GM12878 (cell line): ENCODE measurements around the gene CCBE1. TPM values are rescaled to one million over a fixed set of nuclear protein-coding genes. Genes with fewer than 3 reads are reported as not detected.

Experiments
- ATAC-seq: fragments of 200-7000 bp; cut with Tn5 transposase; 3 replicates; pipeline ENCODE4 v1.9.1; 2020; ENCODE audit warnings: mild to moderate bottlenecking, moderate library complexity
- BruUV-seq: library from RNA; stranded (reverse); fragments of 400-500 nt; replicated peaks from 2 replicates; lab custom pipeline; 2021; lab: Mats Ljungman, UMichigan
- CTCF ChIA-PET: fragments of 300-600 bp; sonication (Branson Sonifier 250); formaldehyde crosslinking; extraction: SDS; loops from one replicate; lab custom pipeline; 2021; ENCODE audit warnings: inconsistent platforms; lab: Yijun Ruan, JAX
- POLR2A ChIA-PET: fragments of 350-600 bp; formaldehyde crosslinking; extraction: SDS; loops from one replicate; lab custom pipeline; 2021; ENCODE audit warnings: inconsistent platforms; lab: Charles Lee
- RAD21 ChIA-PET: fragments of 300-600 bp; sonication (Branson Sonifier 250); formaldehyde crosslinking; loops from one replicate; lab custom pipeline; 2023; ENCODE audit warnings: antibody characterized with exemption; ENCODE audit not compliant: unreplicated experiment; lab: Charles Lee
- SMC1A ChIA-PET: fragments of 300-600 bp; sonication (Branson Sonifier 250); formaldehyde crosslinking; loops from one replicate; lab custom pipeline; 2023; ENCODE audit not compliant: unreplicated experiment, uncharacterized antibody; lab: Charles Lee
- DNase-seq: peaks from one replicate; pipeline ENCODE4 v3.0.0-alpha.2; 2011; ENCODE audit warnings: low read depth, low spot score
- FAIRE-seq: peaks from 3 replicates; lab custom pipeline; 2011; peaks lifted over from hg19 to GRCh38; lab: Jason Lieb, UNC
- H2AFZ ChIP-seq: 2 replicates; pipeline ENCODE4 v1.6.0; 2011; ENCODE audit warnings: low read depth, low read length, control low read depth; ENCODE audit not compliant: control insufficient read depth
- H3K27ac ChIP-seq: 2 replicates; pipeline ENCODE4 v1.5.1; 2011; ENCODE audit warnings: control low read depth; ENCODE audit not compliant: control insufficient read depth, insufficient read depth
- H3K27me3 ChIP-seq, 2 experiments: replicated peaks in 1 of 2; 2 replicates each; pipeline versions ENCODE4 v1.6.0 to v1.6.1; 2011; ENCODE audit warnings: low read length in 1 of 2; ENCODE audit not compliant: control insufficient read depth in 2 of 2, insufficient read depth in 2 of 2
- H3K36me3 ChIP-seq, 2 experiments: 2 replicates each; pipeline ENCODE4 v1.5.1; 2011; ENCODE audit warnings: low read length in 1 of 2; ENCODE audit not compliant: control insufficient read depth in 2 of 2, insufficient read depth in 2 of 2
- H3K4me1 ChIP-seq: 2 replicates; pipeline ENCODE4 v1.6.1; 2011; ENCODE audit warnings: mild to moderate bottlenecking, low read length, moderate library complexity, mixed read lengths; ENCODE audit not compliant: control insufficient read depth, insufficient read depth
- H3K4me2 ChIP-seq: 2 replicates; pipeline ENCODE4 v1.6.0; 2011; ENCODE audit warnings: control low read depth; ENCODE audit not compliant: control insufficient read depth, insufficient read depth
- H3K4me3 ChIP-seq: fragments of 200-600 bp; sonication (generic); 2 replicates; pipeline ENCODE4 v1.5.1; 2016
- H3K79me2 ChIP-seq: 2 replicates; pipeline ENCODE4 v1.6.0; 2011; ENCODE audit warnings: low read length; ENCODE audit not compliant: control insufficient read depth, insufficient read depth
- H3K9ac ChIP-seq: 2 replicates; pipeline ENCODE4 v1.8.0; 2011; ENCODE audit warnings: low read length, control low read depth, mixed read lengths; ENCODE audit not compliant: control insufficient read depth, insufficient read depth
- H3K9me3 ChIP-seq: replicated peaks from 3 replicates; pipeline ENCODE4 v1.5.1; 2011; ENCODE audit warnings: mild to moderate bottlenecking, low read length; ENCODE audit not compliant: control insufficient read depth, insufficient read depth
- H4K20me1 ChIP-seq: 2 replicates; pipeline ENCODE4 v1.6.0; 2011; ENCODE audit not compliant: control insufficient read depth, insufficient read depth
- GATAD2B ChIP-seq: fragments of 450-650 bp; conservative IDR thresholded peaks from 2 replicates; pipeline ENCODE4 v1.6.1; 2017; ENCODE audit warnings: low read depth, mild to moderate bottlenecking, moderate library complexity
- HDGF ChIP-seq: fragments of 450-650 bp; IDR thresholded peaks from 2 replicates; pipeline ENCODE4 v1.6.1; 2016; ENCODE audit warnings: antibody characterized with exemption
- NFXL1 ChIP-seq: fragments of 450-650 bp; IDR thresholded peaks from 2 replicates; pipeline ENCODE4 v1.6.1; 2017; ENCODE audit warnings: antibody characterized with exemption, mild to moderate bottlenecking, borderline replicate concordance
- NFYB ChIP-seq: IDR thresholded peaks from 2 replicates; pipeline ENCODE4 v1.6.1; 2011; ENCODE audit warnings: low read depth, mild to moderate bottlenecking, low read length, improper control_type of control experiment, moderate library complexity; ENCODE audit not compliant: insufficient read depth
- PKNOX1 ChIP-seq: fragments of 450-650 bp; IDR thresholded peaks from 2 replicates; pipeline ENCODE4 v1.6.1; 2016; ENCODE audit warnings: mild to moderate bottlenecking
- POLR2A ChIP-seq: IDR thresholded peaks from 2 replicates; pipeline ENCODE4 v1.6.1; 2011; ENCODE audit warnings: low read depth, mild to moderate bottlenecking, low read length
- SIN3A ChIP-seq: IDR thresholded peaks from 2 replicates; pipeline ENCODE4 v1.6.1; 2012; ENCODE audit warnings: low read depth, low read length, improper control_type of control experiment
- ZBTB11 ChIP-seq: fragments of 450-650 bp; formaldehyde crosslinking; IDR thresholded peaks from 2 replicates; pipeline ENCODE4 v1.5.0; 2022; ENCODE audit warnings: mild to moderate bottlenecking, missing genetic modification characterization
- ZBTB33 ChIP-seq: fragments of 450-650 bp; IDR thresholded peaks from 2 replicates; pipeline ENCODE4 v1.6.1; 2017; ENCODE audit warnings: mild to moderate bottlenecking
- WGBS: methylation state at CpG from one replicate; pipeline ENCODE4 v1.1.6; 2016; ENCODE audit warnings: low lambda C conversion rate; ENCODE audit not compliant: insufficient replicate concordance, insufficient coverage; ENCODE audit errors: missing lambda C conversion rate; 5-methylcytosine and 5-hydroxymethylcytosine counted together
- in situ Hi-C: fragments of 300-500 bp; cut with MboI; formaldehyde crosslinking; loops from 9 replicates; pipeline ENCODE4 v1.14.3; 2018; ENCODE audit warnings: mixed read lengths
- intact Hi-C: fragments of 100-400 bp; cut with micrococcal nuclease; formaldehyde crosslinking; loops from one replicate; pipeline ENCODE4 v1.14.2; 2022; ENCODE audit not compliant: unreplicated experiment
- polyA plus RNA-seq, 11 experiments: library from polyadenylated mRNA; depleted of rRNA in 4 of 11; unstranded in 6 of 11; stranded (reverse) in 5 of 11; fragments of >200 nt; fragmentation: Nextera tagmentation in 4 of 11; fragmentation: Illumina TruSeq in 1 of 11; extraction: Ambion mirVana in 4 of 11; extraction: Trizol in 1 of 11; gene quantifications; 1 replicate in 1 of 11; 2 replicates in 10 of 11; pipeline versions ENCODE4 v1.2.1 to v1.2.3, GENCODE V29; 2011 to 2016; ENCODE audit warnings: inconsistent platforms in 2 of 11, missing spikeins in 2 of 11, low read depth in 1 of 11
- total RNA-seq, 4 experiments: library from RNA; depleted of rRNA in 3 of 4; stranded (reverse); fragments of >200 nt in 3 of 4; fragmentation: Illumina TruSeq in 1 of 4; extraction: Trizol in 1 of 4; gene quantifications; 2 replicates each; pipeline versions ENCODE4 v1.2.1 to v1.2.3, GENCODE V29; 2013 to 2021

CCBE1 gene
- total and polyA plus RNA-seq, 10 of the 15 experiments (the other 5 are each of a cell fraction or from before 2014, with no cell fraction given), result 0.03 to 0.49 (median 0.04) TPM; not detected in 7

DNA sequence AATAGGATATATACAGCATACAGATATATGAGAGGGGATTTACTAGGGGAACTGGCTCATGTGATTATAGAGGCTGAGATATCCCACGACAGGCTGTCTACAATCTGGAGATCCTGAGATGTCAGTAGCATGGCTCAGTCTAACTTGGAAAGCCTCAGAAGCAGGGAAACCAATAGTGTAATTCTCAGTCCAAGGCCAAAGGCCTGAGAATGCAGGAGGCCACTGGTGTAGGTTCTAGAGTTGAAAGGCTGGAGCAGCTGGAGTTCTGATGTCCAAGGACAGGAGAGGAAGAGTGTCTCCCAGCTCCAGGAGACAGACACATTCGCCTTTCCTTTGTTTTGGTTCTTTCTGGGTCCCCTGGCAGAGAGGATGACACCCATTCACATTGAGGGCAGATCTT lies 20.1 kb upstream of the CCBE1 start:
- Histone ChIP-seq H3K4me2 (no peak overlapping the region), H2AFZ (no peak overlapping the region), H3K4me3 (no peak overlapping the region), H3K4me1 (no peaks in the 10 kb centered on the region), H4K20me1 (no peaks in the 10 kb centered on the region), H3K27ac (no peak overlapping the region), H3K9me3 (no peaks in the 10 kb centered on the region)
- CTCF ChIA-PET, result no interaction called here
- RAD21 ChIA-PET, result no interaction called here
- intact Hi-C loops, result no loop called here
- no TSS peak for BruUV-seq
- no peak for DNase-seq
- no peak for ATAC-seq
- SMC1A ChIA-PET, result no interaction called here
- no peak for FAIRE-seq
- POLR2A ChIA-PET, result no interaction called here
- no peak for TF ChIP-seq NFYB
- no peak for TF ChIP-seq ZBTB11 (CRISPR knock-in tag)
- no peak for TF ChIP-seq GATAD2B
- no peak for TF ChIP-seq POLR2A
- TF ChIP-seq ZBTB33, result no peak
- TF ChIP-seq HDGF, result no peak
- no peak for TF ChIP-seq PKNOX1
- TF ChIP-seq SIN3A, result no peak
- no peak for TF ChIP-seq NFXL1
- TF ChIP-seq, all 136 proteins: peak for 0
- Histone ChIP-seq H3K9ac (no peak overlapping the region), H3K79me2 (no peaks in the 10 kb centered on the region), H3K27me3 (peaks cover 0 to 2% of the 10 kb centered on the region in 2 experiments; a peak in 2 of 4 replicates), H3K36me3 (no peaks in the 10 kb centered on the region)
- WGBS, result 0% methylated on average over 2 of the region's 2 CpGs
- in situ Hi-C loops, result no loop called here
